BLaER1 treated with 17β-estradiol and CSF1 and Interleukin-3, amounts not matched to agents 10 nM and 100 nM (cell line): Measurements from ENCODE around the gene POSTN.

Source experiments
- H3K27ac ChIP-seq, 11 experiments: shearing (Covaris generic); formaldehyde crosslinking; 2 replicates each; pipeline ENCODE4 v1.8.1; 2022
- H3K27me3 ChIP-seq, 11 experiments: shearing (Covaris generic); formaldehyde crosslinking; 2 replicates each; pipeline ENCODE4 v1.8.1; 2022
- H3K36me3 ChIP-seq, 11 experiments: shearing (Covaris generic); formaldehyde crosslinking; 2 replicates each; pipeline ENCODE4 v1.8.1; 2022
- H3K4me1 ChIP-seq, 10 experiments: shearing (Covaris generic); formaldehyde crosslinking; 2 replicates each; pipeline ENCODE4 v1.8.1; 2022
- H3K4me2 ChIP-seq, 11 experiments: shearing (Covaris generic); formaldehyde crosslinking; 2 replicates each; pipeline ENCODE4 v1.8.1; 2022
- H3K4me3 ChIP-seq, 10 experiments: shearing (Covaris generic); formaldehyde crosslinking; 2 replicates each; pipeline ENCODE4 v1.8.1; 2022
- H3K9ac ChIP-seq, 11 experiments: shearing (Covaris generic); formaldehyde crosslinking; 2 replicates each; pipeline ENCODE4 v1.8.1; 2022
- H3K9me3 ChIP-seq, 11 experiments: shearing (Covaris generic); formaldehyde crosslinking; replicated peaks in 1 of 11; 2 replicates each; pipeline ENCODE4 v1.8.1; 2022
- H4K20me1 ChIP-seq, 11 experiments: shearing (Covaris generic); formaldehyde crosslinking; 2 replicates each; pipeline ENCODE4 v1.8.1; 2022
- Cebpa-rat ChIP-seq, 11 experiments: shearing (Covaris generic); IDR thresholded peaks; 2 replicates each; pipeline ENCODE4 v1.8.1; 2022

Gene POSTN

GRCh38 chr13:37534676-37535075, 63.9 kb downstream of the POSTN start:
- Histone ChIP-seq H3K9me3 (peaks cover 0 to 6% (median 0%) of the 10 kb centered on the region in 11 experiments; a peak in 2 of 22 replicates), H3K36me3 (no peaks in the 10 kb centered on the region), H3K4me2 (no peak overlapping the region), H3K27ac (no peak overlapping the region), H3K9ac (no peak overlapping the region), H3K4me1 (no peaks in the 10 kb centered on the region), H3K27me3 (no peaks in the 10 kb centered on the region), H3K4me3 (no peak overlapping the region), H4K20me1 (no peaks in the 10 kb centered on the region)
- no peak for TF ChIP-seq Cebpa-rat (IDR thresholded peaks at IDR 0.05)

- H3K4me2 ChIP-seq = no peak overlapping the region
- TF ChIP-seq Cebpa-rat (IDR thresholded peaks at IDR 0.05) = no peak
- H4K20me1 ChIP-seq = no peaks in the 10 kb centered on the region
- no peak overlapping the region for H3K4me3 ChIP-seq
- H3K4me1 ChIP-seq = no peaks in the 10 kb centered on the region
- no peaks in the 10 kb centered on the region for H3K36me3 ChIP-seq
- no peak overlapping the region for H3K9ac ChIP-seq
- H3K9me3 ChIP-seq = peaks cover 0 to 6% (median 0%) of the 10 kb centered on the region in 11 experiments; a peak in 2 of 22 replicates
- H3K27ac ChIP-seq = no peak overlapping the region
- no peaks in the 10 kb centered on the region for H3K27me3 ChIP-seq
These were observed 64.4 kb downstream of the POSTN start for GRCh38 chr13:37534181-37534580.

GRCh38 chr13:37531049-37531448, 67.5 kb downstream of the POSTN start:
- Histone ChIP-seq H4K20me1 (no peaks in the 10 kb centered on the region), H3K27me3 (no peaks in the 10 kb centered on the region), H3K9me3 (peaks cover 0 to 6% (median 0%) of the 10 kb centered on the region in 11 experiments; a peak in 2 of 22 replicates), H3K4me1 (peaks cover 0 to 6% (median 0%) of the 10 kb centered on the region in 10 experiments; a peak in 4 of 20 replicates), H3K4me3 (no peak overlapping the region), H3K27ac (no peak overlapping the region), H3K36me3 (no peaks in the 10 kb centered on the region), H3K4me2 (no peak overlapping the region), H3K9ac (no peak overlapping the region)
- no peak for TF ChIP-seq Cebpa-rat (IDR thresholded peaks at IDR 0.05)

- H3K36me3 ChIP-seq = no peaks in the 10 kb centered on the region
- no peaks in the 10 kb centered on the region for H3K27me3 ChIP-seq
- H3K27ac ChIP-seq = no peak overlapping the region
- peaks cover 0 to 6% (median 0%) of the 10 kb centered on the region in 11 experiments; a peak in 2 of 22 replicates for H3K9me3 ChIP-seq
- no peak overlapping the region for H3K4me2 ChIP-seq
- no peak overlapping the region for H3K4me3 ChIP-seq
- no peak for TF ChIP-seq Cebpa-rat (IDR thresholded peaks at IDR 0.05)
- H3K9ac ChIP-seq = no peak overlapping the region
- H4K20me1 ChIP-seq = no peaks in the 10 kb centered on the region
- H3K4me1 ChIP-seq = peaks cover 0 to 6% (median 0%) of the 10 kb centered on the region in 10 experiments; a peak in 4 of 20 replicates
These were observed 68.7 kb downstream of the POSTN start for GRCh38 chr13:37529751-37530385.

- no peak for TF ChIP-seq Cebpa-rat (IDR thresholded peaks at IDR 0.05)
These were observed 71.7 kb downstream of the POSTN start for GRCh38 chr13:37526710-37527473.

GRCh38 chr13:37515226-37515625, 83.3 kb downstream of the POSTN start:
- Histone ChIP-seq H4K20me1 (no peaks in the 10 kb centered on the region), H3K27ac (no peak overlapping the region), H3K4me2 (no peak overlapping the region), H3K9ac (no peak overlapping the region), H3K4me1 (peaks cover 0 to 4% (median 2%) of the 10 kb centered on the region in 10 experiments; a peak in 11 of 20 replicates), H3K4me3 (no peak overlapping the region), H3K36me3 (no peaks in the 10 kb centered on the region), H3K27me3 (no peaks in the 10 kb centered on the region), H3K9me3 (no peaks in the 10 kb centered on the region)
- no peak for TF ChIP-seq Cebpa-rat (IDR thresholded peaks at IDR 0.05)

More at GRCh38 chr13:37526710-37527473, 71.7 kb downstream of the POSTN start:
- H3K4me3 ChIP-seq = no peak overlapping the region
- no peaks in the 10 kb centered on the region for H3K27me3 ChIP-seq
- H3K4me1 ChIP-seq = peaks cover 0 to 6% (median 0%) of the 10 kb centered on the region in 10 experiments; a peak in 4 of 20 replicates
- no peaks in the 10 kb centered on the region for H4K20me1 ChIP-seq
- H3K36me3 ChIP-seq = no peaks in the 10 kb centered on the region
- no peak overlapping the region for H3K27ac ChIP-seq
- H3K9ac ChIP-seq = no peak overlapping the region
- peak overlapping the region in 1 of 11 experiments; percentile 22; a peak in 1 of 22 replicates for H3K4me2 ChIP-seq
- H3K9me3 ChIP-seq = peaks cover 0 to 6% (median 0%) of the 10 kb centered on the region in 11 experiments; a peak in 2 of 22 replicates
